ENCODE measurements around the gene SLC7A7.

GRCh38 chr14:22845821-22846625, 30.8 kb upstream of the SLC7A7 start:
- TF ChIP-seq CTCF (IDR thresholded peaks at IDR 0.05; ENCODE audit: low read length) (no peak), EZH2 (optimal IDR thresholded peaks at IDR 0.05; ENCODE audit: low read depth, low read length) (no peak)
